CD4-positive, alpha-beta memory T cell (primary cell): ENCODE results near the gene MUC7. TPM values are rescaled to one million over a fixed set of nuclear protein-coding genes. Genes with fewer than 3 reads are reported as not detected.
"Not testable (repeated sequence)": the region's sequence is repeated elsewhere in the genome, so short reads cannot be mapped to it uniquely, and the experiment has no call there.

Experiments used
- CTCF ChIA-PET: fragments of 350-600 bp; sonication (Branson Sonifier 250); formaldehyde crosslinking; loops from one replicate; lab custom pipeline; 2021; ENCODE audit warnings: inconsistent platforms; ENCODE audit not compliant: partially characterized antibody; lab: Charles Lee
- POLR2A ChIA-PET: fragments of 350-600 bp; sonication (Branson Sonifier 250); formaldehyde crosslinking; loops from one replicate; lab custom pipeline; 2021; ENCODE audit not compliant: partially characterized antibody; lab: Charles Lee
- DNase-seq, 5 donors: peaks; one replicate each; pipeline versions ENCODE4 v3.0.0 to v3.0.0-alpha.2; 2020 to 2022; ENCODE audit warnings: mixed read lengths in 1 of 5
- H3K27ac ChIP-seq: one replicate; pipeline ENCODE4 v1.7.0; 2013; ENCODE audit warnings: low read depth, low read length
- H3K27me3 ChIP-seq: 2 replicates; pipeline ENCODE4 v1.7.0; 2013; ENCODE audit warnings: mild to moderate bottlenecking, low read length, moderate library complexity; ENCODE audit not compliant: insufficient read depth
- H3K36me3 ChIP-seq: 2 replicates; pipeline ENCODE4 v1.7.0; 2013; ENCODE audit warnings: mild to moderate bottlenecking, low read length, moderate library complexity; ENCODE audit not compliant: insufficient read depth
- H3K4me1 ChIP-seq: 2 replicates; pipeline ENCODE4 v1.7.0; 2013; ENCODE audit warnings: mild to moderate bottlenecking, low read length, moderate library complexity; ENCODE audit not compliant: insufficient read depth
- H3K4me3 ChIP-seq, 2 donors: one replicate each; pipeline ENCODE4 v1.7.0; 2013; ENCODE audit warnings: low read length in 2 of 2, mild to moderate bottlenecking in 1 of 2
- H3K9me3 ChIP-seq, 2 donors: one replicate each; pipeline ENCODE4 v1.7.0; 2013; ENCODE audit warnings: low read length in 2 of 2, control low read depth in 1 of 2; ENCODE audit not compliant: control insufficient read depth in 1 of 2
- H3K27ac Mint-ChIP-seq, 7 donors: one replicate each; pipeline ENCODE4 v1.8.0; 2020 to 2021; ENCODE audit warnings: mixed read lengths in 7 of 7, mild to moderate bottlenecking in 6 of 7, inconsistent platforms in 3 of 7, moderate library complexity in 3 of 7
- H3K27me3 Mint-ChIP-seq, 2 donors: one replicate each; pipeline ENCODE4 v1.8.0; 2020 to 2021; ENCODE audit warnings: mixed read lengths in 2 of 2
- H3K36me3 Mint-ChIP-seq, 2 donors: one replicate each; pipeline ENCODE4 v1.8.0; 2020 to 2021; ENCODE audit warnings: mixed read lengths in 2 of 2, inconsistent platforms in 1 of 2, mild to moderate bottlenecking in 1 of 2
- H3K4me1 Mint-ChIP-seq, 4 donors: one replicate each; pipeline ENCODE4 v1.8.0; 2020 to 2021; ENCODE audit warnings: mixed read lengths in 4 of 4, mild to moderate bottlenecking in 1 of 4
- H3K4me3 Mint-ChIP-seq, 8 donors: one replicate each; pipeline ENCODE4 v1.8.0; 2020 to 2021; ENCODE audit warnings: mixed read lengths in 8 of 8, mild to moderate bottlenecking in 7 of 8, moderate library complexity in 6 of 8, inconsistent platforms in 3 of 8
- H3K9me3 Mint-ChIP-seq, 8 donors: one replicate each; pipeline ENCODE4 v1.8.0; 2020 to 2021; ENCODE audit warnings: mixed read lengths in 8 of 8, mild to moderate bottlenecking in 5 of 8, inconsistent platforms in 3 of 8, moderate library complexity in 1 of 8
- intact Hi-C: fragments of 100-400 bp; cut with micrococcal nuclease; formaldehyde crosslinking; loops from one replicate; pipeline ENCODE4 v1.15.1; 2023
- polyA plus RNA-seq, 2 donors: library from polyadenylated mRNA; unstranded; fragments of 300-500 nt; fragmentation: Illumina TruSeq; gene quantifications; one replicate each; pipeline ENCODE4 v1.2.3, GENCODE V29; 2021
- total RNA-seq, 2 experiments: library from RNA; stranded (reverse); gene quantifications; one replicate each; pipeline ENCODE4 v1.2.3, GENCODE V29; 2021

MUC7 gene
- total and polyA plus RNA-seq, 4 experiments from 2014 or later: not detected

DNA sequence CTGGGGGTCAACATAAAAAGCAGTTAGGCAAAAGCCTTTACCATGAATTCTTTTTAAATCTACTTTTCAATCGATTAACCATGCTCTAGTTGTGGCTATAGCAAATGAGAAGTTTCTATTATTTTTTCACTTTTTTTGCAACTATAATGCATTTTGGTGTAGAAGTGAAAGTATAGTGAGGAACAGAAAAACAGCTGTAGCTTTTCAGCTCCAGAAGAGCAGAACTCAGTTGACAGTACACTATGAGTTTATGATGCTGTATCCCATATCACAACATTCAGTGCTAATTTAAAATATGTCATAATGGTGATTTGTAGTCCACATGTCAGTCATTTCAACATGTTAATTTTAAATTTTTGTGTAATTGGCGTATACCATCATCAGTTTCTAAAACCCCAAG is 8.7 kb upstream of the MUC7 start:
- Mint-ChIP-seq H3K9me3 (peaks cover 0 to 10% (median 4%) of the 10 kb centered on the region in 8 donors), H3K36me3 (no peaks in the 10 kb centered on the region), H3K4me1 (no peaks in the 10 kb centered on the region), H3K27ac (no peak overlapping the region), H3K27me3 (no peaks in the 10 kb centered on the region), H3K4me3 (no peak overlapping the region)
- CTCF ChIA-PET: no interaction called here
- H3K9me3 ChIP-seq: no peaks in the 10 kb centered on the region
- no peaks in the 10 kb centered on the region for H3K36me3 ChIP-seq
- no peaks in the 10 kb centered on the region for H3K4me1 ChIP-seq
- no peak for DNase-seq
- no peaks in the 10 kb centered on the region for H3K27me3 ChIP-seq
- intact Hi-C loops: no loop called here
- POLR2A ChIA-PET: no interaction called here
- no peak overlapping the region for H3K4me3 ChIP-seq
- no peak overlapping the region for H3K27ac ChIP-seq

- H3K36me3 Mint-ChIP-seq: no peaks in the 10 kb centered on the region
- no peak overlapping the region for H3K27ac Mint-ChIP-seq
- Histone ChIP-seq H3K4me3 (no peak overlapping the region), H3K4me1 (no peaks in the 10 kb centered on the region), H3K9me3 (no peaks in the 10 kb centered on the region), H3K36me3 (no peaks in the 10 kb centered on the region), H3K27ac (no peak overlapping the region), H3K27me3 (no peaks in the 10 kb centered on the region)
- no peaks in the 10 kb centered on the region for H3K4me1 Mint-ChIP-seq
- no peak overlapping the region for H3K4me3 Mint-ChIP-seq
- peaks cover 0 to 6% (median under 1%) of the 10 kb centered on the region in 8 donors for H3K9me3 Mint-ChIP-seq
- POLR2A ChIA-PET: no interaction called here
- DNase-seq: no peak
- intact Hi-C loops: no loop called here
- CTCF ChIA-PET: no interaction called here
- H3K27me3 Mint-ChIP-seq: peaks cover 2 to 3% of the 10 kb centered on the region in 2 donors
These were observed 1.7 kb downstream of the MUC7 start for GRCh38 chr4:70473679-70474078.

DNA sequence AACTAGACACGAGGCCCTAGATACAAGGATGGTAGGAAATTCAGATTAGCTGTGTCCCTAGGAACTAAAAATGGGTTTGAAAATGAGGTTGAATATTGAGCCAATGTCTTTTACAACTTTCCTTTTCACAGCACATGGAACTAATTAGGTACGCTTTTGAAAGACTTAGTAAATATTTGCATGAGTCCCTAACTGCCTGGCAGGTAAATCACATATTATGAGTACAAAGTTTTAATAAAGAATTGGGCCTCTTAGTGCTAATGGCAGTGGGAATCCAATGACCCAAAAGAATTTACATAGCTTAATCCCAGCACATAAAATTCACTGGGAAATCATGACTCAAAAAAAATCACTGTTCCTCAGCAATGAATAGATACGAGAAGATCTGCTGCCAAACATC is 16.8 kb downstream of the MUC7 start:
- Histone ChIP-seq H3K4me1 (no peaks in the 10 kb centered on the region), H3K4me3 (no peak overlapping the region), H3K27ac (no peak overlapping the region), H3K36me3 (no peaks in the 10 kb centered on the region), H3K9me3 (no peaks in the 10 kb centered on the region), H3K27me3 (no peaks in the 10 kb centered on the region)
- ChIA-PET CTCF (no interaction called here), POLR2A (no interaction called here)
- Mint-ChIP-seq H3K4me3 (no peak overlapping the region), H3K9me3 (no peaks in the 10 kb centered on the region), H3K36me3 (no peaks in the 10 kb centered on the region), H3K27me3 (peaks cover 3 to 7% of the 10 kb centered on the region in 2 donors), H3K27ac (no peak overlapping the region), H3K4me1 (no peaks in the 10 kb centered on the region)
- intact Hi-C loops: no loop called here
- DNase-seq: no peak

DNA sequence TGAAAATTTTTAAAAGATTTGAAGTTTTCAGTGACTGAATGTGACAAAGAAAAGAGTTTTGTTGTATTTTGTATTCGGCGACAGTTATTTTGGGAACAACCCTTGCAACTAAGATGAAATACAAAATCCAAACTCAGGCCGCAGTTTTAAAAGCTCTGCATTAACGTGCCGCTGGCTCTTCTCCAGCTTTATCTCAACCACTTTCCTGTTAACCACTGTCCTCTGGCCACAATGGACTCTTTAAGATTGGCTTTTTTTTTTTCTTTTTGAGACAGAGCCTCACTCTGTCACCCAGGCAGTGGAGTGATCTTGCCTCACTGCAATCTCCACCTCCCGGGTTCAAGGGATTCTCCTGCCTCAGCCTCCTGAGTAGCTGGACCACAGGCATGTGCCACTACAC is 24.2 kb downstream of the MUC7 start:
- ChIA-PET CTCF (no interaction called here), POLR2A (no interaction called here)
- Histone ChIP-seq H3K4me1 (no peaks in the 10 kb centered on the region), H3K9me3 (no peaks in the 10 kb centered on the region), H3K4me3 (no peak overlapping the region), H3K36me3 (no peaks in the 10 kb centered on the region), H3K27ac (no peak overlapping the region), H3K27me3 (no peaks in the 10 kb centered on the region)
- intact Hi-C loops: no loop called here
- H3K4me3 Mint-ChIP-seq: no peak overlapping the region
- H3K27ac Mint-ChIP-seq: no peak overlapping the region
- DNase-seq: no peak
- no peaks in the 10 kb centered on the region for H3K9me3 Mint-ChIP-seq
- peaks cover 8 to 9% of the 10 kb centered on the region in 2 donors for H3K27me3 Mint-ChIP-seq
- no peaks in the 10 kb centered on the region for H3K36me3 Mint-ChIP-seq
- H3K4me1 Mint-ChIP-seq: no peaks in the 10 kb centered on the region

- H3K9me3 ChIP-seq, H3K4me3 ChIP-seq, H3K9me3 Mint-ChIP-seq, H3K4me1 ChIP-seq, POLR2A ChIA-PET, H3K36me3 ChIP-seq, H3K36me3 Mint-ChIP-seq, H3K27me3 Mint-ChIP-seq, DNase-seq, H3K27me3 ChIP-seq, H3K27ac ChIP-seq, H3K27ac Mint-ChIP-seq, H3K4me1 Mint-ChIP-seq, H3K4me3 Mint-ChIP-seq: not testable (repeated sequence)
- intact Hi-C loops: loop anchor here (10.0 kb wide), 1 partner anchor 1187 kb away; no protein-coding TSS in a partner anchor
- CTCF ChIA-PET: interaction anchor here (1.2 kb wide), 1 partner anchor 10 kb away, joined by 3 read pairs; no protein-coding TSS in a partner anchor
These were observed 29.8 kb downstream of the MUC7 start for GRCh38 chr4:70501838-70502237.

DNA sequence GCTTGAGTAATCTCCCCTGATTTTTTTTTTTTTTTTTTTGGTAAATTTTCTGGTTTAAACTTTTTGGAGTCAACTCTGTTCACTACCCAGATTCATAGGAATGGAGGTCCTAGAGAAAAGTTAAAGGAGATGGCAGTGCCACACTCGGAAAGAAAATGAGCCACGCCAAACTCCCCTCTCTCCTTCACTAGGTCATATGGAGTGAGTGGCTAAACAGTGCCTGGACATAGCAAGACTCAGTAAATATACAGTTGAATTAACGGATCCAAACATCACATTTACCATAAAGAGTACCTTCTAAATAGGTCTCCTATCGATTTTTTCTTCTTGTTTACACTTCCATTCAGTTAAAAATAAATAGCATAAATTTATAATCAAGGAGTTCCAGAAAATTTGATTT is 32.7 kb downstream of the MUC7 start:
- DNase-seq: no peak
- Mint-ChIP-seq H3K36me3 (no peaks in the 10 kb centered on the region), H3K4me3 (no peak overlapping the region), H3K9me3 (no peaks in the 10 kb centered on the region), H3K27me3 (peaks cover 0 to 2% of the 10 kb centered on the region in 2 donors), H3K4me1 (no peaks in the 10 kb centered on the region), H3K27ac (no peak overlapping the region)
- CTCF ChIA-PET: interaction anchor here (1.7 kb wide), 1 partner anchor 11 kb away, joined by 4 read pairs; no protein-coding TSS in a partner anchor
- intact Hi-C loops: loop anchor here (1.0 to 10.0 kb wide), 3 partner anchors 681 to 1190 kb away; no protein-coding TSS in a partner anchor
- H3K27me3 ChIP-seq: no peaks in the 10 kb centered on the region
- H3K27ac ChIP-seq: no peak overlapping the region
- no peak overlapping the region for H3K4me3 ChIP-seq
- no peaks in the 10 kb centered on the region for H3K9me3 ChIP-seq
- no peaks in the 10 kb centered on the region for H3K36me3 ChIP-seq
- no peaks in the 10 kb centered on the region for H3K4me1 ChIP-seq
- POLR2A ChIA-PET: no interaction called here

DNA sequence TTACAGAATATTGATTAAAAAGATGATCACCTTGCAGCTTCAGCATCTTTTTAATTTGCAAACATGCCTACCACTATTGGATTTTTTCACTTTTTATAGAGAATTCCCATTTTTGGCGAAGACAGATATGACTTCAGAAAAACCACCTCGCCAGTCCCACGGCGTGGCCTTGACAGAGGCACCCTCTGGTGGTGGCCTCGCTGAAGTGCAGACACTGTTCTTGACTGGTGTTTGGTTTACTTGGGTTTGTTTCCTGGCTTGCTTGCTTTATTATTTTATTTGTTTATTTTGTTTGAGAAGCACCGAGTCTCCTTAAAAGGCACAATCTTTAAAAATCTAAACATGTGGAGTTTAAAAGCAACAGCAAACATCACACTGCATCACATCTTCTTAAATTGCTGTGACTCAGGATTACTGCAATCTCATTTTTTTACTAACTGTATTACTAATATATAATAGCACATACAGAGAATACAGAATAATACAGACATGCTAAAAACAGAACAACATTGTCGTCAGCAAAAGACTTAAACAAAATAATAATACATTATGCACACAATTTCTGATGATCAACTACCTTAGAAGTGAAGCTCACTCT is 33.3 kb downstream of the MUC7 start:
- ChIA-PET POLR2A (no interaction called here), CTCF (interaction anchor here (1.1 to 1.7 kb wide), 3 partner anchors 12 to 817 kb away, joined by 3 to 4 read pairs (median 3); no protein-coding TSS in a partner anchor)
- peak in 4 of 5 donors; percentile 19 to 46 (median 28) for DNase-seq
- Histone ChIP-seq H3K36me3 (no peaks in the 10 kb centered on the region), H3K27me3 (no peaks in the 10 kb centered on the region), H3K4me1 (no peaks in the 10 kb centered on the region), H3K9me3 (no peaks in the 10 kb centered on the region), H3K4me3 (no peak overlapping the region), H3K27ac (no peak overlapping the region)
- intact Hi-C loops: loop anchor here (1.0 to 10.0 kb wide), 3 partner anchors 682 to 1190 kb away; no protein-coding TSS in a partner anchor
- Mint-ChIP-seq H3K9me3 (no peaks in the 10 kb centered on the region), H3K27me3 (peaks cover 0 to 2% of the 10 kb centered on the region in 2 donors), H3K27ac (no peak overlapping the region), H3K36me3 (no peaks in the 10 kb centered on the region), H3K4me1 (no peaks in the 10 kb centered on the region), H3K4me3 (no peak overlapping the region)
